ENCODE results near the gene RNF126. TPM values are rescaled to one million over a fixed set of nuclear protein-coding genes. Genes with fewer than 3 reads are reported as not detected.

RNF126 gene
- polyA plus RNA-seq, 1 donor from 2014 or later: 33.7 TPM

GRCh38 chr19:617551-618246 is 45.3 kb downstream of the RNF126 start:
- Histone ChIP-seq H2AFZ (ENCODE audit: low read depth, low read length) (no peak overlapping the region), H3K4me2 (ENCODE audit: low read length) (no peak overlapping the region), H3K79me2 (replicated peaks; ENCODE audit: insufficient read depth, low read length) (no peaks in the 10 kb centered on the region), H3K27ac (ENCODE audit: low read length) (no peak overlapping the region), H3K27me3 (ENCODE audit: insufficient read depth, low read depth, low read length) (no peaks in the 10 kb centered on the region), H3K9me3 (ENCODE audit: low read length) (no peaks in the 10 kb centered on the region), H3K9me2 (ENCODE audit: insufficient read depth, low read length) (no peaks in the 10 kb centered on the region), H3K9ac (ENCODE audit: low read length) (no peak overlapping the region), H4K20me1 (ENCODE audit: insufficient read depth) (no peaks in the 10 kb centered on the region), H3K36me3 (ENCODE audit: insufficient read depth, low read length) (no peaks in the 10 kb centered on the region), H3K4me3 (ENCODE audit: low read length) (no peak overlapping the region), H3F3A (ENCODE audit: insufficient read depth, low read length, poor library complexity, severe bottlenecking) (no peaks in the 10 kb centered on the region)
- no peak for TF ChIP-seq MXI1 (conservative IDR thresholded peaks at IDR 0.05; ENCODE audit: poor library complexity, severe bottlenecking)
- TF ChIP-seq REST (IDR thresholded peaks at IDR 0.05; ENCODE audit: borderline replicate concordance): no peak

- Histone ChIP-seq H3F3A (ENCODE audit: insufficient read depth, low read length, poor library complexity, severe bottlenecking) (no peaks in the 10 kb centered on the region), H3K4me2 (ENCODE audit: low read length) (no peak overlapping the region), H3K79me2 (replicated peaks; ENCODE audit: insufficient read depth, low read length) (no peaks in the 10 kb centered on the region), H3K27me3 (ENCODE audit: insufficient read depth, low read depth, low read length) (no peaks in the 10 kb centered on the region), H3K9me3 (ENCODE audit: low read length) (no peaks in the 10 kb centered on the region), H2AFZ (ENCODE audit: low read depth, low read length) (no peak overlapping the region), H3K36me3 (ENCODE audit: insufficient read depth, low read length) (no peaks in the 10 kb centered on the region), H3K9me2 (ENCODE audit: insufficient read depth, low read length) (no peaks in the 10 kb centered on the region), H3K27ac (ENCODE audit: low read length) (no peak overlapping the region), H3K9ac (ENCODE audit: low read length) (no peak overlapping the region), H3K4me3 (ENCODE audit: low read length) (no peak overlapping the region), H4K20me1 (ENCODE audit: insufficient read depth) (no peaks in the 10 kb centered on the region)
- TF ChIP-seq SMC3 (conservative IDR thresholded peaks at IDR 0.05; ENCODE audit: poor library complexity) (no peak), TAF1 (IDR thresholded peaks at IDR 0.05; ENCODE audit: low read depth) (no peak)
These were observed 46.1 kb downstream of the RNF126 start for GRCh38 chr19:616747-617526.

- H3K4me3 ChIP-seq (ENCODE audit: low read length): no peak overlapping the region
- TF ChIP-seq CTCF (IDR thresholded peaks at IDR 0.05; ENCODE audit: poor library complexity, severe bottlenecking) (no peak), MXI1 (conservative IDR thresholded peaks at IDR 0.05; ENCODE audit: poor library complexity, severe bottlenecking) (no peak)
- H2AFZ ChIP-seq (ENCODE audit: low read depth, low read length): no peak overlapping the region
- no peak overlapping the region for H3K4me2 ChIP-seq (ENCODE audit: low read length)
- no peaks in the 10 kb centered on the region for H3K36me3 ChIP-seq (ENCODE audit: insufficient read depth, low read length)
- no peak overlapping the region for H3K9ac ChIP-seq (ENCODE audit: low read length)
- no peaks in the 10 kb centered on the region for H4K20me1 ChIP-seq (ENCODE audit: insufficient read depth)
- no peaks in the 10 kb centered on the region for H3K9me2 ChIP-seq (ENCODE audit: insufficient read depth, low read length)
- H3K9me3 ChIP-seq (ENCODE audit: low read length): no peaks in the 10 kb centered on the region
- no peaks in the 10 kb centered on the region for H3K79me2 ChIP-seq (replicated peaks; ENCODE audit: insufficient read depth, low read length)
- no peaks in the 10 kb centered on the region for H3K27me3 ChIP-seq (ENCODE audit: insufficient read depth, low read depth, low read length)
- H3F3A ChIP-seq (ENCODE audit: insufficient read depth, low read length, poor library complexity, severe bottlenecking): no peaks in the 10 kb centered on the region
- H3K27ac ChIP-seq (ENCODE audit: low read length): no peak overlapping the region
These were observed 46.8 kb downstream of the RNF126 start for GRCh38 chr19:616062-616700.

All from neural cell (in vitro differentiated cells).